Superior temporal gyrus (tissue), 1 donor: Measurements from ENCODE around the gene TBCD.

ENCODE experiments used
- DNase-seq: peaks from one replicate; pipeline ENCODE4 v3.0.0-alpha.2; 2016; ENCODE audit errors: extremely low spot score

The TBCD gene

DNA sequence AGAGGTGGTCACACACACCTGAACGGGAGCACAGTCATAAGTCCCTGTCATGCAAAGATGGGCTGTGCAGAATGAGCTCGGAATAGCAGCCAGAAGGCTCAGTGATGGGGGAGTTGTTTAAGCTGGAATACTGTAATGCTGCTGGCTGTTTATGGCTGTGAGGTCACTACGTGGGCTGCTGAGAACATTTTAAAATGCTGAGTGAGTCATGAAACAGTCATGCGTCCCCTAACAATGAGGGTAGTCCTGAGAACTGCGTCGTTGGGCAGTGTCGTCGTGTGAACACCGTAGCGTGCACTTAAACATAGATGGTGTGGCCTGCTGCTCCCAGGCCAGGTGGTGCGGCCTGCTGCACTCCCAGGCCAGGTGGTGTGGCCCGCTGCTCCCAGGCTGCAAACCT lies 39.7 kb downstream of the TBCD start:
- peak; percentile 45 for DNase-seq

DNA sequence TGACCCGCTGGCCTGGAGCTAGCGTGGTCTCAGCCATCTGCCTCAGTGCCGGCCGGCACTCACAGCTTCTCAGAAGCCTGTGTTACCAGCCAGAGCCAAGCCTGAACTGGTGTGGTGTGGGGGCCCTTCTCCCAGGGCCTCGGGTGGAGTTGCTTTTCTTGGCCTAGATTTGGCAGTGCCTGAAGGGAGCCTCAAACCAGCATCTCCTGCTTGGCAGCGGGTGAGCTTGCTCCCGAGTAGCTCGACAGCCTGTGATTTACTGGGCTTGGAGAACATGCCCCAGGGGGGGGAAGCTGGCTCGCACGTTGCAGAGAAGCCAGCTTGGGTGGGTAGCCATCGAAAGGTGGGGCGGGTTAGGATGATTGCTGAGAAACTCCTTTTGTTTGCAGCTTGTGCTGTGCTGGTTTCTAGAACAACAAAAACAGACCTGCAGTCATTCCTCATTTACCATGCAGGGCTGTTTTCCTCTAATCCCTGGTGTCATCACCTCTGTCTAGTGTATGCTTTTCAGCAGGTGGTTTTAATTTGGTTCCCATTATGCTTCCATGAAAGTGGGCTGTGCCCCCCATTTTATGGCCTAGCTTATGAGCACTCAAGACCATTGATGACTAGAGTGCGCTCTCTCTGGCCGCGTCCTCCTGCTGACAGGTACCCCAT lies 42.2 kb downstream of the TBCD start:
- no peak for DNase-seq

DNA sequence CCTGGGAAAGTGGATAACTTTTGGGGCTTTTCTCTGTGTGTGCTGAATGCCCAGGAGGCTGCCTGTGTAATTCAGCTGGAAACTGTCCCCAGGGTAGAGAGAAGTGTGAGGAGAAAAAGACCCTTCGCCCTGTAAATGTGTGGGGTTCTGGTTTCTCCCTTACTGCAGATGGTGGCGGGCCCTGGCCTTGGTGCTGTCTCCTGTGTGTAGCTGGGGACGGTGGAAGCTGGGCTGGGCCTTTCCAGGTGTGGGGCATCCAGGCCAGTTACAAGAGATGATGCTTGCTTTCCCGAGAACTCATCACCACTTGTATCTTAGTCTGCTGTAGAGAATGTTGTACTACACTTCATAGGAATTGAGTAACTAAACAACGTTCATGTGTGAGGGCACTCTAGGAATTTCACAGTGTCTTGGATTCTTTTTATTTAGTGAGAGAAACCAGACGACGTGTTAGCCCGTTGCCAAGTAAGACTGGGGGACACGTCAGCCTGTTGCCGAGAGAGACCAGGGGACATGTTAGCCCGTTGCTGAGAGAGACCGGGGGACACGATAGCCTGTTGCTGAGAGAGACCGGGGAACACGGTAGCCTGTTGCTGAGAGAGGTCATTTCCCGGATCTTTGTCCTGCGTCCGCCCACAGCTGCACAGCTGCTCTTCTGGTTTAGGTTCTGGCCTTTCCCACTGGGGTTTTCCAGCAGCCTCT lies 43.1 kb downstream of the TBCD start:
- no peak for DNase-seq

DNA sequence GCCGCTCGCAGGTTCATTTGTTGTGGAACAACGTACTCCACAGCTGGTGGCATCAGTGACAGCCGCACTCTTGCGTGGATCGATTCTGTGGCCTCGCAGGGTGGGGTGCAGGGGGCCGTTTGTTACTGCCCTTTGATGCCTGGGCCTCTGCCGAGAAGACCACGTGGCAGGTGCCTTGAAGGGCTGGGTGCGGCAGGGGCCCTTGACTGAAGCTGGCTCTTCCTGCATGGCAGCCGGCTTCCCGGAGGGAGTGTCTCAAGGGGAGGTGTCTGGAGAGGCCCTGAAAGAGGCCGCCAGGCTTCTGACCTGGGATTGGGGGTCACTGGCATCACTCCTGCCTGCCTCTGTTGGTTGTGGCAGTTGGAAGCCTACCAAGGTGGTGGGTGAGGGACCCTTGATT lies 43.8 kb downstream of the TBCD start:
- DNase-seq = no peak

DNA sequence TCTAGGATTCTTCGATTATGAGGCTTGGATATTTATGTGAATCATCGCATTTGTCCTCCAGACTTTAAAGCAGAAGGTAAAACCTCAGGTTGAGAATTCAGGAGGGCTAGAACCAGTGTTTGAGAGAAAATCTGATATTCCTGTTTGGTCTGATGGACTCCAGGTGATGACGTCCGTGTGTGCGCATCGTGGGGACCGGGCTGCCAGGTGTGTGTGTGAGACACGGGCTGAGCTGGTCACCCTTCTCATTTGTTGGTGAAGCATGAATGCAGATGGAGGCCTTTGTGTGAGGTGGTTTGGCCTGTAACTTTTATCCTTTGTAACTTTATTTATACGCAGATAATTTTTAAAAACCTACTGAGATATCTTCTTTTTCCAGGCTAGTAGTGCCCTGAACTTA lies 45.2 kb downstream of the TBCD start:
- DNase-seq = no peak

DNA sequence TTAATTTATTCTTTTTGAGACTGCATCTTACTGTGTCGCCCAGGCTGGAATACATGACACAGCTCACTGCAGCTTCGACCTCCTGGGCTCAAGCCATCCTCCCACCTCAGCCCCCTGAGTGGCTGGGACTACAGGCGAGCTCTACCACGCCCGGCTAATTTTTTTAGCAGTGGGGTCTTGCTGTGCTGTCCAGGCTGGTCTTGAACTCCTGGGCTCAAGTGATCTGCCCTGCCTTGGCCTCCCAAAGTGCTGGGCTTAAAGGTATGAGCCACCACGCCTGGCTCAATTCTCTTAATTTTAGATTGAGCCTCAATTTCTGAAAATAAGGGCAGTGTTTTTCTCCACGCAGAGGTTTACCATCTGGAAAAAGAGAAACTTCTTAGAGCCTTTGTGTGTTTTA lies 46.9 kb downstream of the TBCD start:
- DNase-seq = no peak

DNA sequence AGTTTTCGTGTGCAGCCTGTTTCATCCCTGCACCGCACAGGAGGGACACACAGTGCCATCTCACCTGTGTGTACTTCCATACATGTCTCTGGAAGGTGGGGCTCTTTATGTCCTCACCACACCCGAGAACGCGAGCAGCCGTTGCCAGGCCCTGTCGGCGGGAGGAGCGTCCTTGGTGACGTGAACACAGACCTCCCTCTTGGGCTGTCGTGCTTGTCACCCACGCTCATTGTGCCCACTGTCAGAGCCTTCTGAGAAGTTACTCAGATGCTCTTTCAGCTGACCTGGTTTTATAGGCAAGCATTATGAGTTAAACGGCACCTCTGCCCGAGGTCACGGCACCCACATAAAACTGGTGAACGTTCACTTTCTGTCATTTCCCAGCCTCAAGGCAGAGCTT lies 47.7 kb downstream of the TBCD start:
- no peak for DNase-seq

DNA sequence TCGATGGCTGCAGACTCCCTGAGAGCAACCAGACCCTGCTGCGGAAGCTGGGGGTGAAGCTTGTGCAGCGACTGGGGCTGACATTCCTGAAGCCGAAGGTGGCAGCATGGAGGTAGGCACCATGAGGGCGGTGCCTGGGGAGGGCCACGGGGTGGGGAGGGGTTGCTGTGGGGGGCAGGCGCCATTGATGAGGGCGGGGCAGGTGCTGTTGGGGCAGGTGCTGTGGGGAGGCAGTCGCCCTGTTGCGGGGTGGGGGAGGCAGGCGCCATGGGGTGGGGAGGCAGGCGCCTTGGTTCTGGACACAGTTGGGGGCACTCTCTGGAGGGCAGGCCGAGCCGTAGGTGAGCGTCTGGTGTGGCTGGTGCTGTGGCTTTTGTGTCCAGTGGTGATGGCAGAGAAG lies 49.0 kb downstream of the TBCD start:
- no peak for DNase-seq

DNA sequence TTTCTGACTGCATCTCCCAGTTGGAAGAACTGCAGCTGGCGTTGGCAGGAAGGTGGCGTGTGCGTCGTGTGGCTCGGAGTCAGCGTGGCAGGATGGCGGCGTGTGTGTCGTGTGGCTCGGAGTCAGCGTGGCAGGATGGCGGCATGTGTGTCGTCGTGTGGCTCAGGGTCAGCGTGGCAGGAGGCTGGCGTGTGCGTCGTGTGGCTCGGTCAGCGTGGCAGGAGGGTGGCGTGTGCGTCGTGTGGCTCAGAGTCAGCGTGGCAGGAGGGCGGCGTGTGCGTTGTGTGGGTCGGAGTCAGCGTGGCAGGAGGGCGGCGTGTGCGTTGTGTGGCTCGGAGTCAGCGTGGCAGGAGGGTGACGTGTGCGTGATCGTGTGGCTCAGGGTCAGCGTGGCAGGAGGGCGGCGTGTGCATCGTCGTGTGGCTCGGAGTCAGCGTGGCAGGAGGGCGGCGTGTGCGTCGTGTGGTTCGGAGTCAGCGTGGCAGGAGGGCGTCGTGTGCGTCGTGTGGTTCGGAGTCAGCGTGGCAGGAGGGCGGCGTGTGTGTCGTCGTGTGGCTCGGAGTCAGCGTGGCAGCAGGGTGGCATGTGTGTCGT lies 49.6 kb downstream of the TBCD start:
- no peak for DNase-seq

DNA sequence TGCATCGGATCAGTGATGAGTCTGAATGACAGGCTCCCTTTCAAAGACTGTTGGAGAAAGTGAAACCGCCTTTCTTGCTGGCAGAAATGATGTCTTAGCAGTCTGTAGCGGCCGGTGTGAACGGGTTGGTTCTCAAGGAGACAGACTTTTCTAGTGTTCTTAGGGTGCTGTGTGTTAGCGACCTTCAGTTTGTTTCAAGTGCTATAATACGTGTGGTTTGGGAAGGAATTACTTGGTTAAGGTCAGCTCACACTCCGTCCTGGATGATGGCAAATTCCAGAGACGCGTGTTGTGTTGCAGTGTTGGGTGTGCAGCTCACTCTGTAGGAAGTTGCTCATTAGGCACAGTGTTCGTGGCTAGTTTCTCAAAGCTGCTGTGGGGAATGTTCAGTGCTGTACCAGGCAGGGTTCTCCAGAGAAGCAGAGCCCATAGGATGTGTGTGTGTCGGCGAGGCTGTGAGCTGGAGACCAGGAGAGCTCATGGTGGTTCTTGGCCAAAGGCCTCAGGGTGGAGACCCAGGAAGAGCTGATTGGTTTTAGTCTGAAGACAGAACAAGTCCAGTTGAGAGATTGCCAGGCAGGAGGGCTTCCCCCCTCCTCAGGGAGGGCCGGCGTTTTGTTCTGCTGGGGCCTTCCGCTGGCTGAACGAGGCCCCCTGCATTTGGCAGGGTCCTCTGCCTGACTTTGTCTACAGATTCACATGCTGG lies 50.4 kb downstream of the TBCD start:
- no peak for DNase-seq

DNA sequence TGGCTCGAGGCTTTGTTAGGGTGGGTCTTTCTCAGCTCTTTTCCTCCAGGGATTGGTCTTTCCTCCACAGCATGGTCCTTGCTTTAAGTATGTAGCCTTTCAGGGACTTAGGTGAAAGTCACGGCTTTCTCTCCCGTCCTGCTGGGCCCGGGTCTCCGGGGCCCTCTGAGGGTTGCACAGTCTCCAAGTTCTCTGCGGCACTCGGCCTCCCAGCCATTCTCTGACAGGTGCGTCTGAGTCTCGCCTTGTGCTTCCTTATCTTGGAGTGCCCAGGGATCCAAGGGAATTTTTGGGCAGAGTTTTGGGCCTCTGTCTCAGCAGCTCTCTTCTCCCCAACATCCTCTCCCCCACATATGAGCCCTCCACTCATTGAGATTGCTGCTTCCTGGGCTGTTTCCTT lies 51.3 kb downstream of the TBCD start:
- DNase-seq = no peak

DNA sequence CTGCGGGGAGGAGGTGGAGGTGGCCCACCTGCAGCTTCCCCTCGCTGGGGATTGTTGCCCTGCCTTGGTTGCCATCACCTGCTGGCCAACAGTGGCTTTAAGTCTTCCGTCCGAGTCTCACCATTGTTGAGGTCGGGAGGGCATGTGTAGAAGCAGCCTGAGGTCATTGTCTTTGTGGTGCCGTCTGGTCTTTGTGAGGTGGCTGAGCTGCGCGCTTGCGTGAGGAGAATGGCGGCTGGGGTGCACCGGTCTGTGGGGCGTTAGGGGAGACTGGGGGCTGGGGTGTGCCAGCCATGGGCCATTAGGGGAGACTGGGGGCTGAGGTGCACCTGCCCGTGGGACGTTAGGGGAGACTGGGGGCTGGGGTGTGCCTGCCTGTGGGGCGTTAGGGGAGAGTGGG lies 51.7 kb downstream of the TBCD start:
- DNase-seq = no peak

DNA sequence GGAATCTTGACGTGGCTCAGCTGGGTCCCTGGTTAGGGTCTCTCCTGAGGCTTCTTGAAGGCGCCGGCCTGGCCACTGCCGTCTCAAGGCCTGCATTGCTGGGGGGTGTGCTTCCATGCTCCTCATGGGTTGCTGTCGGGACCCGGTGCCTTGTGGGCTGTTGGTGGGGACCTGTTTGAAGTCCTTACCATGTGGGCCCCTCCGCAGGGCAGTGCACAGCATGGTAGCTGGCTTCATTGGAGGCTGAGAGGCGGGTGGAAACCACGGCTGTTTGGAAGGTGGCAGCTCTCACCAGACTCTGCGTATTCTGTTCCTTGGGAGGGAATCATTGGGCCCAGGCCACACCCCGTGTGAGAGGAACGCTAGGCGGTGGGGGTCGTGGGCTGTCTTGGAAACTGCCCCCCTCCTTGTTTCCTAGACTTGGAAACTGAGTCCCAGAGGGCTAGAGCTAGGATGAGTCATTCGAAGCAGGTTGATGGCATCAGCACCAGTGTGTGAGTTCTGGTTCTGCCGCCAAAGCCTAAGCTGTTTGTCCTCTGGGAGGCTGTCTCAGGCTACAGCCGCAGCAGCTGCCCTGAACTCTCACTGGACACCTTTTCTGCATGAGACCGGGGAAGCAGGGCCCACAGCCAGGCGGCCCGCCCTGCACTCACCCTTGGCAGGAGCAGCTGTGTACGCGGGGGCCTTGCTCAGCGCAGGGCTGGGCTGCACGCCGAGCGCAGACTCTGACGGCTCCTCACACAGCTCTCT lies 52.8 kb downstream of the TBCD start:
- no peak for DNase-seq

DNA sequence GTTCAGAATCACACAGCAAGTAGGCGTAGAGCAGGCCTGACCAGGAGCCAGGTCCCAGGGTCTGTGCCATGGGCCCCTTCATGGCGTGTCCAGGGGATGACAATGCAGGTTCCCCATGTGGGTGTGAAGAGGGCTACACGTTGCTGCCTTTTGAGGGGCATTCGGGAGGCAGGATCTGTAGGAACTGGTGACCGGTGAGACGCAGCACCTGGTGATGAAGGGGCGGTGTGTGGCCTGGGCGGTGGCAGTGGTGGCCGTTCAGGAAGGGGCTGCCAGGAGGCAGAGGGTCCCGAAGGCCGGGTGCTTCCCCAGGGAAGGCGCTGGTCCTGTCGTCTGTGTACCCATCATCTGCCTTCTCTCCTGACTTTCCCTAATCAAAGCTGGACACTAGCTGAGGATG lies 53.4 kb downstream of the TBCD start:
- DNase-seq = no peak

DNA sequence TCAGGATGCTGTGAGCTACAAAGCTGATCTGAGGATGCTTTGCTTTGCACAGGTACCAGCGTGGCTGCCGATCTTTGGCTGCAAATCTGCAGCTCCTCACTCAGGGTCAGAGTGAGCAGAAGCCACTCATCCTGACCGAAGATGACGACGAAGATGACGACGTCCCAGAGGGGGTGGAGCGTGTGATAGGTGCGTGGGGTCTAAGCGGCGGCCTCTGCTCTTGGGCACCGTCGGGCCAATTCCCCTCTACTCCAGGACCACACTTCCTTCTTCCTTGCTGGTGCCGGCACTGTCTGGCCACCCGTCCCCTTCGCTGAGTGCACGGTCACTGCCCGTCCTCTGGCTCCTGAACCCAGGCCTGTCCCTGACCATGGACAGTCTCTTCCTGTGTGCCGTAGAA lies 54.0 kb downstream of the TBCD start:
- DNase-seq = no peak

DNA sequence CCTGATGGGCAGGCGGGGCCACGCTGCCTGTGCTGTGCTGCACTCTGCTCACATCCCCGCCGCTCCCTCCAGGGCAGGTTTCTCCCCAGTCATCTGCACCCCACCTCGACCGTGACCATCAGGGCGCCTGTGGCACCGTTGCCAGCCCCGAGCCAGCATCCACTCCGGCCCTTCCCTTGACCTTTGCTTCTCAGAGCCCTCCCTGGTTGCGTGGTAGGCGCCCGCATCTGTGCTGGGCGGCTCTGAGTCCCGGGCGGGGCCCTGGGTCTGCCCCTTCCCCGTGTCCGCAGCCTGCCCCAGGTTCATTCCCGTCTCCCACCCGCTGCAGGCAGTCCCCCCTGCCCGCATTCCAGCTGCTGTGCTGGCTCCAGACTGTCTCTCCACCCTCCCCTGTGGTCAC lies 54.8 kb downstream of the TBCD start:
- no peak for DNase-seq

DNA sequence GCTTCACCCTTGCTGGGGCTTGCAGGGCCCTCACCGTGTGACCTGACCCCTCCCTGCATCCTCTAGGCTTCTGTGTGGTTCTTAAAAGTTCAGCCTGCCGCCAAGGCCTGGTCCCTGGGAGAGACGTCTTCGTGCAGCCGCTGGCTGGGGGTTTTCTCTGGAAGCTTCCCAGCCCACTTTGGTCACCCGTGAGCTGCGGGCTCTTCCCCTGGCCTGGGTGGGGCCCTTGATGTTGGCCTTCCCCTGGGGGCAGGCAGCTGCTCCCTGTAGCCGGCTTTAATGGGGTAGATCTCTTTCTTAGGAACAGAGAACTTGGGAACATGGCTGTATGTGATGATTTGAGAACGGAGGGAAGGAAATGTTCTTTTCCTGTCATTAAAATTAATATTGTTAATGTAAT lies 55.2 kb downstream of the TBCD start:
- no peak for DNase-seq

DNA sequence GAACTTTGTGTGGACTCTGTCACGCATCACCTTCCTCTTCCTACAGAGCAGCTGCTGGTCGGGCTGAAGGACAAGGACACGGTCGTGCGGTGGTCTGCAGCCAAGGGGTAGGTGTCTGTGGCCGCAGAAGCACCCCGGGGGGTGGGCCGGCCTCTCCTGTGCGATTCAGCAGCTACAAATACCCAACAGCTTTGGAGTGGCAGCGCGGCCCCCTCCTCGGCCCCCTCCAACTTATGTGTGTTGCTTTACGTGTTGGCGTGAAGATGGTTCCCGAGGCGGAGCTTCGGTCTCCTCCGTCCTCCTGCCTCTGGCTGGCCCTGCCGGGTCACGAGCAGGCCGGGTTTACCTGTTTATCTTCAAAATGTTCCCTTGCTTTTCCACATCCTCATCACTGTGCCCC lies 55.7 kb downstream of the TBCD start:
- DNase-seq = no peak

DNA sequence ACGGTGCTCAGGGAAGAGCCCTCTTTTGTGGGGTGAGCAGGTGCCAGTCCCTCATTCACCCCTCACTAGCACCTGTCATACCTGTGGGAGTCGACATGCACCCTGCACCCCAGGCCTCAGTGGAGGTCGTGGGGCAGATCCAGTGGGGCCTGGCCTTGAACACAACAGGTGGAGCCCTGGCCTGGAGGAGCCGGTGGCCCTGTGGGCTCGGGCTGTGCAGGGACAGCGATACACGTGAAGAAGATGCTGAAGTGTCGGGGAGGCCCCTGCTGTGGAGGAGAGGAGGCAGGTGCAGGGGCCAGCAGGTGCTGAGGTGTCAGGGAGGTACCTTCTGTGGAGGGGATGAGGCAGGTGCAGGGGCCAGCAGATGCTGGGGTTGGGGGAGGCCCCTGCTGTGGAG lies 56.1 kb downstream of the TBCD start:
- no peak for DNase-seq

DNA sequence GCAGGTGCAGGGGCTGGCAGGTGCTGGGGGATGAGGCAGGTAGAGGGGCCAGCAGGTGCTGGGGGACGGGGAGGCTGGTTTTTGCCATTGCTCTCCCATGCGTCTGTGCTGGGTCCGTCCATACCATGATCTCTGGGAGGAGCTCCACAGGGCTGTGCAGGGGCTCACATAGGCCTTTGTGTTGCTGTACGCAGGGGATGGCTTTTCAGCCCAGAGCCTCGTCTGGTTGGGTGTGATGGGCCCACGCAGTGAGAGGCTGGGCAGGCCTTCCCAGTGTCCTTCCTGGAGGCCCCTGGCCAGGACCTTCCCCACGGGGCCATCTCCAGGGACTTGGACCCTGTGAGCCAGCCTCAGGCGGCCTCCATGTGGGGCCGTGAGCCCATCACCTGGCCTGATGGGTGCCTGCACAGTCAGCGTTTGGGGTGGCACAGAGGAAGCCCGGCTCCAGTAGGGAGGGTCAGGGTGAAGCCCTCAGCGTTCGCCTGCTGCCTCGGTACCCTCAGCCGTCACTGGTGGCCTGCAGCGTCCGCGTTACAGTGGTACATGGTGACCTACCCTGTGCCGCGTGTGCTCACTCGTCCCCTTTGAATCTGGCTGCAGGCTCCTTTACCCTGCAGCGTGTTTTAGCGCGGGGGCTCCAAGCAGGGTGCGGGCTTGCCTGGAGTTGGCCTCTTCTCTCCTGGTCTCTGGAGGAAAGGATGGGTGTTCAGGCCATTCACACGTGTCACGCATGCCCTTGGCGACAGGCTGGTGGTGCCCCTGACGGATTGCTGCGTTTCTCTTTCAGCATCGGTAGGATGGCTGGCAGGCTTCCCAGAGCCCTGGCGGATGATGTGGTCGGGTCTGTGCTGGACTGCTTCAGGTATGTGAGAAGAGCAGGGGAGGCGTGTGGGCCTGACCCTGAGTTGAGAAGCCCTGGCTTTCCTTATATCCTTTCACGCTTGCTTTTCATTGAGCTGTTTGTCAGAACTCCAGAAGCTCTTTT lies 57.3 kb downstream of the TBCD start:
- no peak for DNase-seq
